Epithelial cell of proximal tubule (primary cell): Measurements from ENCODE around the gene DDX19B. TPM values are rescaled to one million over a fixed set of nuclear protein-coding genes. Genes with fewer than 3 reads are reported as not detected.
"Not testable (repeated sequence)": the region's sequence is repeated elsewhere in the genome, so short reads cannot be mapped to it uniquely, and the experiment has no call there.

Experiments used
- DNase-seq: peaks from one replicate; pipeline ENCODE4 v3.0.0-alpha.2; 2011; ENCODE audit warnings: low read depth
- H3K4me3 ChIP-seq: 2 replicates; pipeline ENCODE4 v1.5.1; 2011; ENCODE audit warnings: low read depth, mild to moderate bottlenecking, low read length
- total RNA-seq: library from RNA; depleted of rRNA; stranded (reverse); fragments of >200 nt; gene quantifications from 2 replicates; pipeline ENCODE4 v1.2.3, GENCODE V29; 2015
- TF ChIP-seq, protein P1 (sequence below): conservative IDR thresholded peaks from 2 replicates; pipeline ENCODE4 v1.5.1; 2012; ENCODE audit warnings: low read depth, mild to moderate bottlenecking, low read length

DDX19B gene
- 20.9 and 46.1 TPM in 2 replicates for total RNA-seq

DNA sequence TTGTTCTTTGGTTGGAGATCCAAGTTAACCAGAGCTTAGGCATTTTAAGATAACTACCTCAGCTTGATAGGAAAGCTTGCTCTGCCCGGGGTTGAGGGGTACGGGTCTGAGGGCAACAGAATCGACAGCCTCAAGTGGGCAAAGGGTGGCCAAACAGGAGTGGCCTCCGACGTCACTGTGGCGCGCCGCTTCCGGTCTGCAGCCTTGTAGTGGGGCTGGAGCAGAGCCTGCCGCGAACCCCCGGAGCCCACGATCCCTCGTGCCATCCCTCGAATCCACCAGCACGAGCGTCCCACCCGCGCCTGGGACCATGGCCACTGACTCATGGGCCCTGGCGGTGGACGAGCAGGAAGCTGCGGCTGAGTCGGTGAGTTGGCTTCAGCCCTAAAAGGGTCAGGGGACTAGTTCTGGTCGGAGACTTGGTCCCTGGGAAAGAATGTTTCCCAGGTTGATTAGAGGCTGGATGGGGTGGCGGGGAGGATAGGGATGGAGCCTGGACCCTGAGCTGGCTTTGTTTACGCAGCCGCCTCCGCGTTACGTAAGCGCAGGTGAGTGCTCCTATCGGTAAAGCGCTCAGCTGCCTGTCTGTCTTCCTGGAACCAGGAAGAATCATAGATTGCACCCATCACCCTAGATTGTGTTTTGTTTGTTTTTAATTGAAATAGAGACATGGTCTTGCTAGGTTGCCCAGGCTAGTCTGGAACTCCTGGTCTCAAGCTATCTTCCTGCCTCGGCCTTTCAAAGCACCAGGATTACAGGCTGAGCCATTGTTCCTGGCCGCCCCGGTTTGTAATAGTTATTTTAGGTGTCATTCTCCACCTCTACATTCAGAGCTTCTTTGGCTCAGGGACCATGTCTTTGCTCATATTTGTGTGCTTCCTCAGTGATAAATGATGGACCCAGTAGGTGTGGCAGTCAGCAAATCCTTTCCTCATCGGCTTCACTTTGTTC, at the start of gene DDX19B:
Gene DDX19B (plus strand): TSS at position 199 of the 951 bp plus-strand sequence. CDS start 112 bp downstream, at position 311.
- H3K4me3 ChIP-seq, result peak within 1 kb of the TSS; percentile 94
- no peak for DNase-seq
- TF ChIP-seq, protein P1, sequence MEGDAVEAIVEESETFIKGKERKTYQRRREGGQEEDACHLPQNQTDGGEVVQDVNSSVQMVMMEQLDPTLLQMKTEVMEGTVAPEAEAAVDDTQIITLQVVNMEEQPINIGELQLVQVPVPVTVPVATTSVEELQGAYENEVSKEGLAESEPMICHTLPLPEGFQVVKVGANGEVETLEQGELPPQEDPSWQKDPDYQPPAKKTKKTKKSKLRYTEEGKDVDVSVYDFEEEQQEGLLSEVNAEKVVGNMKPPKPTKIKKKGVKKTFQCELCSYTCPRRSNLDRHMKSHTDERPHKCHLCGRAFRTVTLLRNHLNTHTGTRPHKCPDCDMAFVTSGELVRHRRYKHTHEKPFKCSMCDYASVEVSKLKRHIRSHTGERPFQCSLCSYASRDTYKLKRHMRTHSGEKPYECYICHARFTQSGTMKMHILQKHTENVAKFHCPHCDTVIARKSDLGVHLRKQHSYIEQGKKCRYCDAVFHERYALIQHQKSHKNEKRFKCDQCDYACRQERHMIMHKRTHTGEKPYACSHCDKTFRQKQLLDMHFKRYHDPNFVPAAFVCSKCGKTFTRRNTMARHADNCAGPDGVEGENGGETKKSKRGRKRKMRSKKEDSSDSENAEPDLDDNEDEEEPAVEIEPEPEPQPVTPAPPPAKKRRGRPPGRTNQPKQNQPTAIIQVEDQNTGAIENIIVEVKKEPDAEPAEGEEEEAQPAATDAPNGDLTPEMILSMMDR, result no peak

DNA sequence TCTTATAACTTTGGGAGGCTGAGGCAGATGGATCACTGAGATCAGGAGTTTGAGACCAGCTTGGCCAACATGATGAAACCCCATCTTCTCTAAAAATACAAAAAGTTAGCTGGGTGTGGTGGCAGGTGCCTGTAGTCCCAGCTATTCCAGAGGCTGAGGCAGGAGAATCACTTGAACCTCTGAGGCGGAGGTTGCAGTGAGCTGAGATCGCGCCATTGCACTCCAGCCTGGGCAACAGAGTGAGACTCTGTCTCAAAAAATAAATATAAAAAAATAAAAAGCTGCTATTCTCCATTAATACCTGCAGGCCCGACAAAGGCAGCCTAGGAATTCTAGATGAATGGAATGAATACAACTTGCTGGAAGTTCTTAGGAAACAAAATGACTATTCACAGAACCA, 49.3 kb upstream of the DDX19B start:
- not testable (repeated sequence) for DNase-seq, H3K4me3 ChIP-seq

DNA sequence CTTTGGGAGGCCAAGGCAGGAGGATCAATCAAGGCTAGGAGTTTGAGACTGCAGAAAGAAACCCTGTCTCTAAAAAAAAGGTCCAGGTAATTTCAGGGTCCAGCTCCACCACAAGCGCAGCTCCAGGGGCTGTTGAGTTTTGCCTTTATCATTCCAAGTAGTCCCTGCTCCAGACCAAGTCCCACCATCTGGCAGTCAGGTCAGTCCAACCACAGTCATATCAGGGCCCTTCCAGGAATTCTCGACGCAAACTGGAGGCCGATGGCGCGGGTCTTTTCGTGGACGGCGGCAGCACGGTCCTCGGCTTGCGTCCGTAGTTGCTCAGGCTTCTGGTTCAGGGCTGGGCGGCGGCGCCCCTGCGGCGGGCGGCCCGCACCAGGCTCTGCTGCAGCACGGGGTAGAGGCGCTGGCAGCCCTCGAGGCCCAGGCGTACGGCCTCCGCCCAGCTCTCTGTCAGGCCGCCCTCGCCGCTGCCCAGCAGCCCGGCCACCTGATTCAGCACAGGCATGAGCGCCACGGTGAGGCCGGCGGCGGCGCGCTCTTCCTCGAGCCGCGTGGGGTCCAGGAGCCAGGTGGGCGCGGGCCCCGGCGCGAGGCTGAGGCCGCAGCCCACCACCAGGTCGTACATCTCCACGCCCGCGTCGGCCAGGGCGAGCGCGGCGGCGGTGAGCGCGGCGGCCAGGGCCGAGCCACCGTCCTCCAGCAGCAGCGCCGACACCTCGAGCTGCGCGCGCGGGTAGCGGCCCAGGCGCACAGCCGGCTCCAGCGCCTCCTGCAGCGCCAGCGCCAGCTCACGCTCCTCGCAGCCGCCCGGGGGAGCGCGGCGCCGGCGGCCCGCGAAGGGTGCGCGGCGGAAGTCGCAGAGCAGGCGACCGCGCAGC, 48.0 kb upstream of the DDX19B start:
- peak overlapping the region; percentile 77 for H3K4me3 ChIP-seq
- no peak for DNase-seq
- TF ChIP-seq, protein P1, result peak; percentile 12

DNA sequence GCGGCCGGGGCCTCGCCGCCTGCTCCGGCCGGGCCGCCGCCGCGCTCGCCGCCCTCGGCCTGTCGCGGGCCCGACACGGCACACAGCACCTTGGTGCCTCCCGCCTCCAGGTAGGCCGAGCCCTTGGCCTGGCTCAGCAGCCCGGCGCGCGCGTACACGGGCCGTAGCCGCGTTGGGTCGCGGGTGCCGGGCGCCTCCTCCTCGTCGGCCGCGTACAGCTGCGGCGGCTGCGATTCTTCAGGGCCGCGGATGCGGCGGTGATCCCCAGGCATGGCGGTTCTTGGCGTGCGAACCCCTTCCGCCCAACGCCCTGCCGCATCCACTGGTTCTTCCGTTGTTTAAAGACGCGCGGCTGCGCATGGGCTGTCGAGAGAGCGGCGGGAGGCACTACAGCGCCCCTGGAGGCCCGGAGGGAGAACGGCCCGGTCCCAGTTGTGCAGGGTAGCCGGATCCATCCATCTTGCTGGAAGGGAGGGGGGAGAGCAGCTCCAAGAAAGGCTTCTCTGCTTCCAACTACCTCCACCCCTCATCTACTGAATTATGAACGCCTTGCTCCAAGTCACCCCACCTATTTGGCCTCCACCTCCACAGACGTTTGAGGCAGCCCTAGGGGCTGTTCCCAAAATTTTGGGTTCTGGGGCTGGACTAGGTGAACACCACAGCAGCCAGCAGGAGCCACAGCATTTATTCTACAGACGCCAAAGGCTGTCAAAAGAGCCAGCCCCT, 47.2 kb upstream of the DDX19B start, which contains the start of gene EXOSC6:
Gene EXOSC6 (minus strand): TSS at position 312 of the 726 bp plus-strand sequence. CDS start 40 bp downstream, at position 272.
- TF ChIP-seq, protein P1, result peak; percentile 81
- peak within 1 kb of the TSS; percentile 77 for H3K4me3 ChIP-seq
- peak; percentile 40 for DNase-seq

DNA sequence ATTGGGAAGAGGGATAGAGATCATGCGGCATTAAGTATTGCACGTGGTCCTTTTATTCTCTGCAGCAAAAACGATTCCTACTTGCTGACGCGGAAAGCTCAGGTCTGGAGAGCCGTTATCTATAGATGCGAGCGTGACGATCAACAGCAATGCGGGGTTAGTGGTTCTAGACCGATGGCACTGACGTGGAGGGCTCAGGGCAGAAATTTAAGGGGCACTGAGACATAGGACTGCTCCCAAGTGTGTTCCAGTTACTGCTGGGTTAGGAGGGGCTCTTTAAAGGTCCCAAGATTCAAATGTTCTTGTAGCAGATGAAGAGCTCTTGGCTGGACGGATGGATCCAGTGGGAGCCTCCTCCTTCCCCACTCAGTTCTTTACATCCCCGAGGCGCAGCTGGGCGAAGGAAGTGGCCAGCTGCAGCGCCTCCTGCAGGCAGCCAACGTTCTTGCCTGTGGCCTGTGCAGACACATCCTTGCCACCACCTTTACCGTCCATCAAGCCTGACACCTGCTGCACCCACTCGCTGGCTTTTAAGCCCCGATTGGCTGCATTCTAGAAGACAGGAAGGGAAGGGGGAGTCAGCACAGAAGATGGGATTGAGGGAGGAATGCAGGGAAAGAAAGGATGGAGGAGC, 46.5 kb upstream of the DDX19B start:
- DNase-seq, result no peak
- H3K4me3 ChIP-seq, result no peak overlapping the region
- TF ChIP-seq, protein P1, result peak; percentile 62

DNA sequence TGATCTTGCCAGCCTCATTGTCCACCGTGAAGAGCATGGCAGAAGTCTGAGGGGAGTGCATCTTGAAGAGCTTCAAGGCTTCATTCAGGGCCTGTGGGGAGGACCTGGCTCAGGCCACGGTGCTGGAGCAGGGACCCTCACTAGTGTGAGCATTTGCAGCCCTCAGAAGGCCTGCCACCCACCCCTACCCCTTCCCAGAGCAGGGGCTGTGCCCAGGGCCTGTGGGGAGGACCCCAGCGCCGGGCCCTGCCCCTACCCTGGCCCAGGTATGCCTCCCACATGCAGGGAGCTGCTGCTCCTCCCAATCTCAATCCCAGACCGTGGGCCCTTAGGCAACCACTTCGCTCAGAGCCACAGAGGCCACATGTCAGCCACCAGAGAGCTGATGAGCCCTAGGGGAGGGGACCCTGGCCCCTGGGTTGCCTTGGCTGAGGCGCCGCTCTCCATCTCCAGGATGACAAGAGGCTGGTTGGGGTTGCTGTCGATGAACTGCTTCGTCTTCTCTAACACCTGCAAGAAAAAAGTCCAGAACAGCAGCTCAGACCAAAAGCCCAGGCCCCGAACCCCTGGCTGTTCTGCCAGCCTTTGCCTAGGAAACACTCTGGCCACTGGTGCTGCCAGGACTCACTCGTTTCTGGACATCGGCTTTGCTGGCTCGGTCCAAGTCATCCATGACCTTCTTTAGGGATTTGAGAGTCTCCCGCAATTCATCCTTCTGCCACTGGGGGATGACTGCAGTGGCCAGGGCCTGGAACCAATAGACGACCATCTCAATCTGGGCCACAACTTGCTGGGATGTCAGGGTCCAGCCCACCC, 45.5 kb upstream of the DDX19B start:
- H3K4me3 ChIP-seq, result no peak overlapping the region
- DNase-seq, result no peak

More for the DNA sequence above, 45.5 kb upstream of the DDX19B start:
- TF ChIP-seq, protein P1, result peak; percentile 65
